ENCODE data around the gene RIPPLY2. TPM values are rescaled to one million over a fixed set of nuclear protein-coding genes. Genes with fewer than 3 reads are reported as not detected.
"Not testable (repeated sequence)": the region's sequence is repeated elsewhere in the genome, so short reads cannot be mapped to it uniquely, and the experiment has no call there.

RIPPLY2 gene, protein sequence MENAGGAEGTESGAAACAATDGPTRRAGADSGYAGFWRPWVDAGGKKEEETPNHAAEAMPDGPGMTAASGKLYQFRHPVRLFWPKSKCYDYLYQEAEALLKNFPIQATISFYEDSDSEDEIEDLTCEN
- total RNA-seq (0.53 TPM in 1 of 2 replicates, not detected in the other), polyA plus RNA-seq (0.25 TPM in 1 of 2 replicates, not detected in the other), polyA minus RNA-seq (not detected in 2 replicates), Bru-seq, nascent RNA (percentile 17 among the genes with signal in this experiment), BruChase-seq, experiment 1, labeled RNA remaining after a 6-hour chase (not detected), BruChase-seq, experiment 2, labeled RNA remaining after a 2-hour chase (not detected)
- polyA plus RNA-seq (2011; cell fraction: cytosol; rRNA removed): 0.25 TPM in 1 of 2 replicates, not detected in the other
- polyA plus RNA-seq (2011; cell fraction: nucleus; rRNA removed): 0.18 TPM in 1 of 2 replicates, not detected in the other
- polyA plus RNA-seq (2012): not detected in 2 replicates
- not detected for polyA minus RNA-seq (2011; cell fraction: cytosol; rRNA and poly(A)+ RNA removed)
- not detected in 2 replicates for polyA minus RNA-seq (2011; cell fraction: nucleus; rRNA and poly(A)+ RNA removed)
- long read RNA-seq: 0 reads

DNA sequence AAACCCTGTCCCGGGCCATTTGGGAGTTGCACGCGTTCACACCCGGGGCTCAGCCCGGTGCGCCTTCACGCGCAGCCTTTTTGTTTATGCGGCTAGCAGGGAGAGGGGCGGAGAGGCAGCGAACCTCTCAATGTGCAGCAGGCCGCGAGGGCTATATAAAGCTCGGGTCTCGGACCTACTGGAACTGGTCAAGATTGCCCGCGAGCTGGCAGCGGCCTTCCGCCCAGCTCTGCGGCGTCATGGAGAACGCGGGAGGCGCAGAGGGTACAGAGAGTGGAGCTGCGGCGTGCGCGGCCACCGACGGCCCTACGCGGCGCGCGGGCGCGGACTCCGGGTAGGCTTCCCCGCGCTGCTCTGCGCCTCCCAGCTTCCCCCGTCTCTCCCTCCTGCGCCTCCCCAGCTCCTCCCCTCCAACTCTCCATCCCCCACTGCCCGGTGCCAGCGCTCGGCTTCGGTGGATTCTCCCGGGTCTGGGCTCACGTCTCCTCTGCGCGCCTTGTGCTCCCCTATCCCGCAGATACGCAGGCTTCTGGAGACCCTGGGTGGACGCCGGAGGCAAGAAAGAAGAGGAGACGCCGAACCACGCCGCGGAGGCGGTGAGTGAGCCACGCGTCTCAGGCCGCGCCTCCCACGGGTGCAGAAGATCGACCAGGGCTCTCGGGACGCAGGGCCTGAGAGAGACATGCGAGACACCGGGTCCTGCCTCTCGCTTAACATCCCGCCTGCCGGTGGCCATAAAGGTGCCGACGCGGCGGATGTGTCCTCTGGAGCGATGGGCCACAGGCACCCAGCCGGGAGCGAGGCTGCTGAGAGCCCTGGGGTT lies at the start of gene RIPPLY2:
Gene RIPPLY2, plus strand, starts transcription at position 183 of the 823 bp plus-strand sequence. Its CDS starts 57 bp downstream, at position 240.
- no peaks in the 10 kb centered on the region for H3K9me3 ChIP-seq (replicated peaks; ENCODE audit: control insufficient read depth, insufficient read depth, low read length)
- dilution Hi-C loops (cut with MboI; ENCODE audit: extremely low pct_ligation_motif_present, low sequenced_read_pairs) (no loop called here), intact Hi-C loops (cut with micrococcal nuclease) (loop anchor here (2.0 kb wide), 1 partner anchor 239 kb away; no protein-coding TSS in a partner anchor)
- peak within 1 kb of the TSS; percentile 91 for H3K4me2 ChIP-seq (ENCODE audit: insufficient read depth, low read length)
- no peaks in the 10 kb centered on the region for H3K36me3 ChIP-seq (ENCODE audit: control insufficient read depth in 2 of 2, extremely low read depth in 1 of 2, insufficient read depth in 2 of 2, low read length in 2 of 2)
- H4K20me1 ChIP-seq (replicated peaks; ENCODE audit: control insufficient read depth, extremely low read depth, insufficient read depth, low read length): no peaks in the 10 kb centered on the region
- H3K79me2 ChIP-seq (ENCODE audit: control insufficient read depth, insufficient read depth, low read length): no peaks in the 10 kb centered on the region
- no peak within 1 kb of the TSS for H3K27ac ChIP-seq (ENCODE audit: insufficient read depth, low read depth, low read length)
- H3K4me3 ChIP-seq (replicated peaks in 1 of 3; ENCODE audit: insufficient read depth in 1 of 3, low read depth in 1 of 3, low read length in 3 of 3): peak within 1 kb of the TSS in 2 of 3 experiments; percentile 45 to 61
- TF ChIP-seq EZH2 (IDR thresholded peaks at IDR 0.05; ENCODE audit: borderline replicate concordance, low read depth, low read length, severe bottlenecking) (peak; percentile 80), FOS (IDR thresholded peaks at IDR 0.05; ENCODE audit: borderline replicate concordance, insufficient read depth, low read length) (no peak)
- H2AFZ ChIP-seq (ENCODE audit: low read depth, low read length): peak within 1 kb of the TSS; percentile 66
- H3K9ac ChIP-seq (replicated peaks; ENCODE audit: extremely low read depth, insufficient read depth, low read length): no peak within 1 kb of the TSS
- no TSS peak for BruUV-seq (replicated peaks)
- FAIRE-seq (no peak), DNase-seq (ENCODE audit: low read depth, low spot score) (peak; percentile 41)
- H3K4me1 ChIP-seq (ENCODE audit: control insufficient read depth, extremely low read depth, insufficient read depth, low read length): peaks cover 13% of the 10 kb centered on the region
- H3K9me1 ChIP-seq (replicated peaks; ENCODE audit: control insufficient read depth, extremely low read depth, insufficient read depth, low read length): no peaks in the 10 kb centered on the region
- ChIA-PET CTCF (interaction anchor here (1.1 kb wide), 1 partner anchor 238 kb away, joined by 5 read pairs; no protein-coding TSS in a partner anchor), POLR2A (no interaction called here)
- peaks cover 24 to 44% of the 10 kb centered on the region in 2 experiments for H3K27me3 ChIP-seq (ENCODE audit: control insufficient read depth in 2 of 2, insufficient read depth in 2 of 2, low read length in 2 of 2)

DNA sequence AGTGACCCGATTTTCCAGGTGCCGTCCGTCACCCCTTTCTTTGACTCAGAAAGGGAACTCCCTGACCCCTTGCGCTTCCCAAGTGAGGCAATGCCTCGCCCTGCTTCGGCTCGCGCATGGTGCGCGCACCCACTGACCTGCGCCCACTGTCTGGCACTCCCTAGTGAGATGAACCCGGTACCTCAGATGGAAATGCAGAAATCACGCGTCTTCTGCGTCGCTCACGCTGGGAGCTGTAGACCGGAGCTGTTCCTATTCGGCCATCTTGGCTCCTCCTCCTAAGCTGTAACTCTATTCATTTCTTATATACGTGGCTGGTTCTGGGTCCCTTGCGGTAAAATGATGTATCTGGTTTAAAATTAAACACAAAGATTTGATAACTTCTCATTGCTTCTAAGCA lies 49.7 kb upstream of the RIPPLY2 start:
- H3K27me3 ChIP-seq (ENCODE audit: control insufficient read depth in 2 of 2, insufficient read depth in 2 of 2, low read length in 2 of 2); H3K9ac ChIP-seq (replicated peaks; ENCODE audit: extremely low read depth, insufficient read depth, low read length); H3K27ac ChIP-seq (ENCODE audit: insufficient read depth, low read depth, low read length); H3K4me1 ChIP-seq (ENCODE audit: control insufficient read depth, extremely low read depth, insufficient read depth, low read length); dilution Hi-C loops (cut with MboI; ENCODE audit: extremely low pct_ligation_motif_present, low sequenced_read_pairs); H3K4me2 ChIP-seq (ENCODE audit: insufficient read depth, low read length); FAIRE-seq; BruUV-seq (replicated peaks); POLR2A ChIA-PET; H2AFZ ChIP-seq (ENCODE audit: low read depth, low read length); H3K36me3 ChIP-seq (ENCODE audit: control insufficient read depth in 2 of 2, extremely low read depth in 1 of 2, insufficient read depth in 2 of 2, low read length in 2 of 2); DNase-seq (ENCODE audit: low read depth, low spot score); intact Hi-C loops (cut with micrococcal nuclease); H3K9me1 ChIP-seq (replicated peaks; ENCODE audit: control insufficient read depth, extremely low read depth, insufficient read depth, low read length); H3K9me3 ChIP-seq (replicated peaks; ENCODE audit: control insufficient read depth, insufficient read depth, low read length); H3K79me2 ChIP-seq (ENCODE audit: control insufficient read depth, insufficient read depth, low read length); H3K4me3 ChIP-seq (replicated peaks in 1 of 3; ENCODE audit: insufficient read depth in 1 of 3, low read depth in 1 of 3, low read length in 3 of 3); H4K20me1 ChIP-seq (replicated peaks; ENCODE audit: control insufficient read depth, extremely low read depth, insufficient read depth, low read length): not testable (repeated sequence)
- CTCF ChIA-PET: interaction anchor here (5.3 kb wide), 1 partner anchor 188 kb away, joined by 108 read pairs; no protein-coding TSS in a partner anchor
